HEK293 (cell line): Measurements from ENCODE around the gene PRXL2B.

ENCODE experiments used
- TF ChIP-seq, protein P1 (sequence below): fragments of 450-650 bp; formaldehyde crosslinking; conservative IDR thresholded peaks from 2 replicates; pipeline ENCODE4 v1.5.1; 2016; ENCODE audit warnings: low read depth, missing biosample characterization, missing genetic modification characterization
- TF ChIP-seq, protein P2 (sequence below): fragments of 450-650 bp; formaldehyde crosslinking; IDR thresholded peaks from 2 replicates; pipeline ENCODE4 v1.5.1; 2016; ENCODE audit warnings: missing biosample characterization, missing genetic modification characterization

DNA sequence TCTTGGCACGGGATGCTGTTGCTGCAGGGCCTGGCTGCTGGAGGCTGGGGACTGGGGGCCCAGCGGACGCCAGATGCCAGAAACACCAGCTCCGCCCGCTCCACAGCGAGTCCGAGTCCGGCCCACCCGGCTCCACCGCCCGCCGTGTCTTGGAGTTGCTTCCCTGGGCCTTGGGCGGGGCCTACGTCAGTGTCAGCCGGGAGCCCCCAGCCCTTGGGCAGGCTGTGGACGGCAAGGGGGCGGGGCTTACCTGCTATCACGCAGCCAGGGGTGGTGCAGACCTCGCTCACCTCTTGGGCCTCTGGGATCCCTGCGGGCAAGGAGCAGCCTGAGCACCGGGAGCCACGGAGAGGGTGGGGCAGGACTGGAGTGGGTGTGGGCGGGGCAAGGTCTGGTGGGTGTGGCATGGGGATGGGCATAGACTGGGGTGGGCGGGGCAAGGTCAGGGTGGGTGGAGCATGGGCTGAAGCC is 24.5 kb downstream of the PRXL2B start:
- TF ChIP-seq, protein P1, sequence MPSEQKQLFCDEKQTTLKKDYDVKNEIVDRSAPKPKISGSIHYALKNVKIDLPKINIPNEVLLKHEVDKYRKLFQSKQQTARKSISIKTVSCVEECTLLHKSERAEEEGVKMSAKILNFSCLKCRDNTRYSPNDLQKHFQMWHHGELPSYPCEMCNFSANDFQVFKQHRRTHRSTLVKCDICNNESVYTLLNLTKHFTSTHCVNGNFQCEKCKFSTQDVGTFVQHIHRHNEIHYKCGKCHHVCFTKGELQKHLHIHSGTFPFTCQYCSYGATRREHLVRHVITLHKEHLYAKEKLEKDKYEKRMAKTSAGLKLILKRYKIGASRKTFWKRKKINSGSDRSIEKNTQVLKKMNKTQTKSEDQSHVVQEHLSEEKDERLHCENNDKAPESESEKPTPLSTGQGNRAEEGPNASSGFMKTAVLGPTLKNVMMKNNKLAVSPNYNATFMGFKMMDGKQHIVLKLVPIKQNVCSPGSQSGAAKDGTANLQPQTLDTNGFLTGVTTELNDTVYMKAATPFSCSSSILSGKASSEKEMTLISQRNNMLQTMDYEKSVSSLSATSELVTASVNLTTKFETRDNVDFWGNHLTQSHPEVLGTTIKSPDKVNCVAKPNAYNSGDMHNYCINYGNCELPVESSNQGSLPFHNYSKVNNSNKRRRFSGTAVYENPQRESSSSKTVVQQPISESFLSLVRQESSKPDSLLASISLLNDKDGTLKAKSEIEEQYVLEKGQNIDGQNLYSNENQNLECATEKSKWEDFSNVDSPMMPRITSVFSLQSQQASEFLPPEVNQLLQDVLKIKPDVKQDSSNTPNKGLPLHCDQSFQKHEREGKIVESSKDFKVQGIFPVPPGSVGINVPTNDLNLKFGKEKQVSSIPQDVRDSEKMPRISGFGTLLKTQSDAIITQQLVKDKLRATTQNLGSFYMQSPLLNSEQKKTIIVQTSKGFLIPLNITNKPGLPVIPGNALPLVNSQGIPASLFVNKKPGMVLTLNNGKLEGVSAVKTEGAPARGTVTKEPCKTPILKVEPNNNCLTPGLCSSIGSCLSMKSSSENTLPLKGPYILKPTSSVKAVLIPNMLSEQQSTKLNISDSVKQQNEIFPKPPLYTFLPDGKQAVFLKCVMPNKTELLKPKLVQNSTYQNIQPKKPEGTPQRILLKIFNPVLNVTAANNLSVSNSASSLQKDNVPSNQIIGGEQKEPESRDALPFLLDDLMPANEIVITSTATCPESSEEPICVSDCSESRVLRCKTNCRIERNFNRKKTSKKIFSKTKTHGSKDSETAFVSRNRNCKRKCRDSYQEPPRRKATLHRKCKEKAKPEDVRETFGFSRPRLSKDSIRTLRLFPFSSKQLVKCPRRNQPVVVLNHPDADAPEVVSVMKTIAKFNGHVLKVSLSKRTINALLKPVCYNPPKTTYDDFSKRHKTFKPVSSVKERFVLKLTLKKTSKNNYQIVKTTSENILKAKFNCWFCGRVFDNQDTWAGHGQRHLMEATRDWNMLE (tag by site-specific recombination): no peak
- TF ChIP-seq, protein P2, sequence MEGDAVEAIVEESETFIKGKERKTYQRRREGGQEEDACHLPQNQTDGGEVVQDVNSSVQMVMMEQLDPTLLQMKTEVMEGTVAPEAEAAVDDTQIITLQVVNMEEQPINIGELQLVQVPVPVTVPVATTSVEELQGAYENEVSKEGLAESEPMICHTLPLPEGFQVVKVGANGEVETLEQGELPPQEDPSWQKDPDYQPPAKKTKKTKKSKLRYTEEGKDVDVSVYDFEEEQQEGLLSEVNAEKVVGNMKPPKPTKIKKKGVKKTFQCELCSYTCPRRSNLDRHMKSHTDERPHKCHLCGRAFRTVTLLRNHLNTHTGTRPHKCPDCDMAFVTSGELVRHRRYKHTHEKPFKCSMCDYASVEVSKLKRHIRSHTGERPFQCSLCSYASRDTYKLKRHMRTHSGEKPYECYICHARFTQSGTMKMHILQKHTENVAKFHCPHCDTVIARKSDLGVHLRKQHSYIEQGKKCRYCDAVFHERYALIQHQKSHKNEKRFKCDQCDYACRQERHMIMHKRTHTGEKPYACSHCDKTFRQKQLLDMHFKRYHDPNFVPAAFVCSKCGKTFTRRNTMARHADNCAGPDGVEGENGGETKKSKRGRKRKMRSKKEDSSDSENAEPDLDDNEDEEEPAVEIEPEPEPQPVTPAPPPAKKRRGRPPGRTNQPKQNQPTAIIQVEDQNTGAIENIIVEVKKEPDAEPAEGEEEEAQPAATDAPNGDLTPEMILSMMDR (tag by site-specific recombination): no peak
